HT-29 (cell line): ENCODE results near the gene SHCBP1L. TPM values are rescaled to one million over a fixed set of nuclear protein-coding genes. Genes with fewer than 3 reads are reported as not detected.
A peak's percentile ranks its signal among the peaks of the same experiment; 100 is the strongest.

Source experiments
- DNase-seq: peaks from one replicate; pipeline ENCODE4 v3.0.0-alpha.2; 2015; ENCODE audit warnings: low spot score
- total RNA-seq: library from RNA; depleted of rRNA; stranded (reverse); fragments of >200 nt; shearing (Covaris generic); gene quantifications from 2 replicates; pipeline ENCODE4 v1.2.3, GENCODE V29; 2014; rRNA removed

The SHCBP1L gene
- not detected in 2 replicates for total RNA-seq

GRCh38 chr1:182952677-182953444 is at the start of gene SHCBP1L:
TSS of gene SHCBP1L (minus strand) at chr1:182953166. CDS start at chr1:182953133, 33 bp downstream.
- DNase-seq, result no peak

- DNase-seq, result no peak
These were observed 49.3 kb upstream of the SHCBP1L start for GRCh38 chr1:183002267-183002666.

GRCh38 chr1:183000167-183000962 is 47.4 kb upstream of the SHCBP1L start:
- DNase-seq, result no peak

GRCh38 chr1:182998482-182998881 is 45.5 kb upstream of the SHCBP1L start:
- DNase-seq, result no peak

GRCh38 chr1:182996816-182997215 is 43.9 kb upstream of the SHCBP1L start:
- DNase-seq, result no peak

GRCh38 chr1:182995894-182996293 is 42.9 kb upstream of the SHCBP1L start:
- no peak for DNase-seq

GRCh38 chr1:182993746-182994145 is 40.8 kb upstream of the SHCBP1L start:
- DNase-seq, result no peak

- no peak for DNase-seq
These were observed 37.6 kb upstream of the SHCBP1L start for GRCh38 chr1:182990413-182991144.

- DNase-seq, result no peak
These were observed 32.9 kb upstream of the SHCBP1L start for GRCh38 chr1:182985876-182986275.

GRCh38 chr1:182984621-182985020 is 31.7 kb upstream of the SHCBP1L start:
- no peak for DNase-seq

- DNase-seq, result no peak
These were observed 31.2 kb upstream of the SHCBP1L start for GRCh38 chr1:182984138-182984537.

GRCh38 chr1:182978151-182978853 is 25.3 kb upstream of the SHCBP1L start:
- DNase-seq, result no peak

- no peak for DNase-seq
These were observed 24.5 kb upstream of the SHCBP1L start for GRCh38 chr1:182977480-182977879.

- no peak for DNase-seq
These were observed 21.7 kb upstream of the SHCBP1L start for GRCh38 chr1:182974506-182975191.

- no peak for DNase-seq
These were observed 19.9 kb upstream of the SHCBP1L start for GRCh38 chr1:182972829-182973228.

- DNase-seq, result no peak
These were observed 19.3 kb upstream of the SHCBP1L start for GRCh38 chr1:182972231-182972630.

- no peak for DNase-seq
These were observed 18.3 kb upstream of the SHCBP1L start for GRCh38 chr1:182971219-182971618.

- no peak for DNase-seq
These were observed 16.1 kb upstream of the SHCBP1L start for GRCh38 chr1:182968836-182969734.

GRCh38 chr1:182968151-182968741 is 15.3 kb upstream of the SHCBP1L start:
- peak; percentile 46 for DNase-seq
